Small intestine (tissue), 7 donors: ENCODE measurements around the gene COPB2. TPM values are rescaled to one million over a fixed set of nuclear protein-coding genes. Genes with fewer than 3 reads are reported as not detected.

Experiments used
- DNase-seq, 2 donors: peaks; one replicate each; pipeline versions ENCODE4 v3.0.0 to v3.0.0-alpha.2; 2013
- FAIRE-seq: peaks from 2 replicates; lab custom pipeline; 2012; peaks lifted over from hg19 to GRCh38; lab: Jason Lieb, UNC
- H3K27ac ChIP-seq, 3 donors: one replicate each; pipeline ENCODE4 v1.5.1; 2013; ENCODE audit warnings: low read length in 2 of 3, mild to moderate bottlenecking in 2 of 3, control low read depth in 1 of 3, inconsistent platforms in 1 of 3, low read depth in 1 of 3, moderate library complexity in 1 of 3
- H3K27me3 ChIP-seq, 3 donors: one replicate each; pipeline ENCODE4 v1.6.1; 2013; ENCODE audit warnings: low read length in 3 of 3, inconsistent platforms in 1 of 3; ENCODE audit not compliant: control insufficient read depth in 3 of 3, insufficient read depth in 3 of 3
- H3K36me3 ChIP-seq, 3 donors: one replicate each; pipeline ENCODE4 v1.6.1; 2013; ENCODE audit warnings: low read length in 3 of 3, inconsistent platforms in 1 of 3, low read depth in 1 of 3, mild to moderate bottlenecking in 1 of 3, moderate library complexity in 1 of 3; ENCODE audit not compliant: control insufficient read depth in 3 of 3, insufficient read depth in 2 of 3
- H3K4me1 ChIP-seq, 3 donors: one replicate each; pipeline ENCODE4 v1.6.1; 2013; ENCODE audit warnings: low read length in 2 of 3, inconsistent platforms in 1 of 3, low read depth in 1 of 3, mild to moderate bottlenecking in 1 of 3, moderate library complexity in 1 of 3; ENCODE audit not compliant: control insufficient read depth in 3 of 3, insufficient read depth in 2 of 3
- H3K4me3 ChIP-seq, 3 donors: one replicate each; pipeline ENCODE4 v1.5.1; 2013; ENCODE audit warnings: low read length in 3 of 3, control low read depth in 1 of 3, inconsistent platforms in 1 of 3, low read depth in 1 of 3, mild to moderate bottlenecking in 1 of 3, moderate library complexity in 1 of 3
- H3K9me3 ChIP-seq, 2 donors: one replicate each; pipeline ENCODE4 v1.6.1; 2013; ENCODE audit warnings: low read depth in 1 of 2, low read length in 1 of 2; ENCODE audit not compliant: control insufficient read depth in 2 of 2, insufficient read depth in 1 of 2
- WGBS, 3 donors: extraction: QIAGEN DNeasy Blood & Tissue Kit; methylation state at CpG; one replicate each; pipeline ENCODE4 v1.1.7; 2013; 5-methylcytosine and 5-hydroxymethylcytosine counted together
- polyA plus RNA-seq, 4 donors: library from polyadenylated mRNA; stranded (reverse) in 3 of 4; unstranded in 1 of 4; fragments of 200-250 nt in 3 of 4; fragments of 120-200 nt in 1 of 4; gene quantifications; one replicate each; pipeline versions ENCODE4 v1.2.1 to v1.2.3, GENCODE V29; 2013
- donor health status: healthy with polysubstance abuse.
- donor health status: control.
- donor health status: control.
- donor health status: Bipolar disorder and iron deficiency.
- donor health status: healthy.

The COPB2 gene
- polyA plus RNA-seq, 4 donors = 53.5 to 128 (median 67.5) TPM

DNA sequence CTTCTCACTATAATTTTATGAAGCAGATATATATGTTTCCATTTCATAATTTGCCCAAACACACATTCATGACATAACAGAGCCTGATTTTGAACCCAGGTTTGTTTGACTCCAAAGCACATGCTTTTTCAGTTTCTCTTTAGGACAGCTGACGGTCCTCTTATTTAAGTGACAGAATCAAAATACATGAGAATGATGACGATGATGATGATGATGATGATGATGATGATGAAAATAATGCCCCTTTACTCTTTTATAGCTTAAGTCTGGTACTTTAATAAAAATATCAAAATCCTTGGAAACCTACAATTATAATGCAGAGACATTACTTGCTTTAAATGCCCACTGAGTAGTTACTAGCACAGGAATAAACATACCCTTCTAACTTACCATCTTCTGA, 15.3 kb downstream of the COPB2 start:
- Histone ChIP-seq H3K27ac (no peak overlapping the region), H3K27me3 (no peaks in the 10 kb centered on the region), H3K36me3 (peaks cover 17 to 28% (median 19%) of the 10 kb centered on the region in 3 donors), H3K4me3 (no peak overlapping the region), H3K9me3 (no peaks in the 10 kb centered on the region), H3K4me1 (no peaks in the 10 kb centered on the region)
- DNase-seq = no peak
- 79 to 94% (median 92%) methylated on average over 2 of the region's 2 CpGs for WGBS, 3 donors
- no peak for FAIRE-seq

DNA sequence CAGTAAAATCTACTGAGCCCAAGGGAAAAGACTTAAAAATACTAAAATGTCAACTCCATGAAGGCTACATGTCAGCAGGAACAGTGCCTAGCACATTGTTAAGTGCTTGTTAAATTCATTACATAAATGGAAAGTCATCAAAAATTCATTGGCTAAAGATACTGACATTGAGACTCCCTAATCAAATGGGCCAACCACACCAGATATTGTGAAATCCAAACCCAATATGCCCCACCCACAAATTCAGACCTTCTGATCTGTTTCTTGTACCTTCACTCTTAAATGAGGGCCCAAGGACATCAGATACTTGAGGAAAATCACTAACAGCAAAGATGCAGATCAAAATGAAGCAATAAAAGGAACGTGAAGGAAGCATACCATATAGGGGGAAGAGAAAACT, 24.9 kb downstream of the COPB2 start:
- H3K4me3 ChIP-seq = no peak overlapping the region
- no peaks in the 10 kb centered on the region for H3K4me1 ChIP-seq
- no peak overlapping the region for H3K27ac ChIP-seq
- FAIRE-seq (no peak), DNase-seq (no peak)
- no peaks in the 10 kb centered on the region for H3K27me3 ChIP-seq
- no peaks in the 10 kb centered on the region for H3K9me3 ChIP-seq
- WGBS, 3 donors = 87 to 90% (median 87%) methylated on average over 1 of the region's 1 CpG
- H3K36me3 ChIP-seq = peaks cover 21 to 41% (median 24%) of the 10 kb centered on the region in 3 donors

DNA sequence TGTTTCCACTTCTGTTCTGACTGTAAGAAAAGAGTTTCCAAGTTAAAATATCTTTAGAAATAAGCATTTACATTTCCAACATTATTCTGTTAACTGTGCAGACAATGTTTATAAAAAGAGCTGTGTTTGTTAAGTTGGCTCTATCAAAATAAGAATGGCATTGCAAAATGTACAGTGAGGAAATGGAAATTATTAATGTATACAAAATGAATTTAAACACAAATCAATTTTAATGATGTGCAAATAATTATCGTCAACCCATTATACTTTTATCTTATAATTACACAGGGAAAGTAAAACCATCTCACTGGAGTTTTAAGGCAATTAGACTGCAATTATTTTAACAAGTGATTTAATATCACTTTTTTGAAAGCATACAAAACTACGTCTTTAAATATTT, 28.2 kb downstream of the COPB2 start:
- Histone ChIP-seq H3K27me3 (no peaks in the 10 kb centered on the region), H3K4me1 (no peaks in the 10 kb centered on the region), H3K27ac (no peak overlapping the region), H3K4me3 (no peak overlapping the region), H3K9me3 (no peaks in the 10 kb centered on the region), H3K36me3 (peaks cover 24 to 42% (median 27%) of the 10 kb centered on the region in 3 donors)
- FAIRE-seq = no peak
- WGBS, 3 donors = 82 to 87% (median 85%) methylated on average over 2 of the region's 2 CpGs
- no peak for DNase-seq

DNA sequence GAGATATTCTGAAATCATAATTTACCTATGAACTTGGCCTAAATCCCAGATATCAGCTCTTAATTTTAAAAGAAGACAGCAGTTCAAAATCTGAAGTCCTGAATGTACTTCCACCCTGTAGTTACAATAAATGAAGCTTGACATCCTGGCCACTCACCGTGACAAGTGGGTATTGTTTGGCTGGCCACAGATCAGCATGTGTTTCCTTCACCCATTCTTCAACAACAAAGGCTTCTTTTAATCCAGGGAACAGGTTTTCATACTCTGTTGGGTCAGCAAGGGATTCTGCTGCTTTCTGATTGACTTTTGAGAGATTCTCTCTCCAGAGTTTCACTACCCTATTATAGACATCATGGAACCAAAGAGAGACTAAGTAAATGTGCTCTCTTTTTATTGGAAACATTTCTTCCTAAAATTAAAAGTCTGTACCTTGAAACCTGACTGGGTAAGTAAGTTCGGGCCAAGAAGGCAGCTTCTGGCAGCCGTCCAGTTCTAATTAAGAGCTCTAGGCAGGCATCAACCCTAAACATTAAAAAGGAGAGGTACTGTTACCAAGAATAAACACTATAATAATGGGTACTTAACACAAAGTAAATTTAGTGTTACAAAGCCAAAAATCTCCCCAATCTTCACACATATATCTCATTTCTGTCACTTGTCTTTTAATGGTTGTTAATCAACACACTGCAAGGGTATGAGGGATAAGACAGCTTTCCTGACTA, 30.4 kb downstream of the COPB2 start:
- 72 to 79% (median 73%) methylated on average over 3 of the region's 3 CpGs for WGBS, 3 donors
- Histone ChIP-seq H3K27me3 (no peaks in the 10 kb centered on the region), H3K27ac (no peak overlapping the region), H3K4me1 (no peaks in the 10 kb centered on the region), H3K4me3 (no peak overlapping the region), H3K9me3 (no peaks in the 10 kb centered on the region), H3K36me3 (peaks cover 26 to 40% (median 39%) of the 10 kb centered on the region in 3 donors)
- DNase-seq = no peak
- no peak for FAIRE-seq

DNA sequence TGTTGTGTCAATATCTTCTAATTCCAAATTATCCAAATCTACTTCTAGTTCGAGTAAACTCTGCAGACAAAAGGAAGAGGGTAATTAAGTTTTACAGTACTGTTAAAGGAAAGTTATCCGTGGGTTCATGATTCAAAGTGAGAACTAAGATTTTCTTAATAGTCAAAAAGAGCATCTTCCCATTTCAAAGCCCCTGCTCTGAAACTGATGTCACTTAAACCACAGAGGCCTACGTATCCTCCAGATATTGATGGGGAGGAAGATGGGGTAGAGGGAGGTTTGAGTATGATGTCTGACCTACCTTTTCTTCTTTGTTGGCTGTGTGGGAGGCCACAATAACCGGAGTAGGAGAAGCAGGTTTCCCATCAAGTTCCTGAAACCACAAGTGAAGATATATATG, 31.5 kb downstream of the COPB2 start:
- no peaks in the 10 kb centered on the region for H3K4me1 ChIP-seq
- H3K36me3 ChIP-seq = peaks cover 23 to 37% (median 37%) of the 10 kb centered on the region in 3 donors
- FAIRE-seq = no peak
- H3K4me3 ChIP-seq = no peak overlapping the region
- H3K27me3 ChIP-seq = no peaks in the 10 kb centered on the region
- H3K27ac ChIP-seq = no peak overlapping the region
- DNase-seq = no peak
- WGBS, 3 donors = 62 to 68% (median 64%) methylated on average over 4 of the region's 4 CpGs
- H3K9me3 ChIP-seq = no peaks in the 10 kb centered on the region

DNA sequence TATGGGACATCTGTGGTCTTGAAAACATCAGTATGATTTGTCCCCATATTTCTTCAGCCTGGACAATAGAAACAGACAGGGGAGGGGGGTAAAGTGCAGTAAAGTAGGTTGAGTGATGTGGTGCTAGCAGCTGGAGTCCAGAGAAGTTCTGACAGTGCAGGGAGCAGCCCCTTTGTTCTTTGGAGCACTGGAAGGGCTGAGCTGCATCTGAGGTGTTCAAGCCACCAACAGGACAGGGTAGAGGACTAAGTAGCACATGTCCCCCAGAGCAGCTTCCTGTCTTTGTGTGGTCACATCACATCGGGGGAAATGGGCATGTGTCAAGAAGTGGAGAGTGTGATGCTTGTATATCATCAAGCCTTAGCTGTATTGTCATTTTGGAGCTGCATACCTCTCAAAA, 33.6 kb downstream of the COPB2 start:
- DNase-seq (no peak), FAIRE-seq (no peak)
- Histone ChIP-seq H3K4me3 (no peak overlapping the region), H3K27me3 (no peaks in the 10 kb centered on the region), H3K27ac (no peak overlapping the region), H3K9me3 (no peaks in the 10 kb centered on the region), H3K4me1 (no peaks in the 10 kb centered on the region), H3K36me3 (peaks cover 24 to 40% (median 35%) of the 10 kb centered on the region in 3 donors)
- 50 to 55% (median 54%) methylated on average over 1 of the region's 1 CpG for WGBS, 3 donors

DNA sequence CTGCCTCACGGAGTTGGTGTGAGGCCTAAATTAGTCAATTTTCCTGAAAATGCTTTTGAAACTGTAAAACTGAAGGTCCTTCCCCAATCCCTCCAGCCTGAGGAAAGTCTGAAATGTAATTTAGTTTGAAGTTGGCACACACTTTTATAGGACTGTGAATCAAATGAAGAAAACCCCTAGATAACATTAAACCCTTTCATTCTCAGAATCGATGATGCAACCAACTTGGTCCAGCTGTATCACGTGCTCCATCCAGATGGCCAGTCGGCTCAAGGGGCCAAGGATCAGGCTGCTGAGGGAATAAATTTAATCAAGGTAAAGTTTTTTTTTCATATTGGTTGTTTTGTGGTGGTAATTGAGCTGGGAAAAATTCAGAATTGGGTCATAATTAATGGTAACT, 34.0 kb downstream of the COPB2 start:
- Histone ChIP-seq H3K4me3 (no peak overlapping the region), H3K9me3 (no peaks in the 10 kb centered on the region), H3K4me1 (no peaks in the 10 kb centered on the region), H3K36me3 (peaks cover 25 to 39% (median 36%) of the 10 kb centered on the region in 3 donors), H3K27me3 (no peaks in the 10 kb centered on the region), H3K27ac (no peak overlapping the region)
- FAIRE-seq (no peak), DNase-seq (no peak)
- WGBS, 3 donors = 69 to 76% (median 75%) methylated on average over 4 of the region's 4 CpGs

DNA sequence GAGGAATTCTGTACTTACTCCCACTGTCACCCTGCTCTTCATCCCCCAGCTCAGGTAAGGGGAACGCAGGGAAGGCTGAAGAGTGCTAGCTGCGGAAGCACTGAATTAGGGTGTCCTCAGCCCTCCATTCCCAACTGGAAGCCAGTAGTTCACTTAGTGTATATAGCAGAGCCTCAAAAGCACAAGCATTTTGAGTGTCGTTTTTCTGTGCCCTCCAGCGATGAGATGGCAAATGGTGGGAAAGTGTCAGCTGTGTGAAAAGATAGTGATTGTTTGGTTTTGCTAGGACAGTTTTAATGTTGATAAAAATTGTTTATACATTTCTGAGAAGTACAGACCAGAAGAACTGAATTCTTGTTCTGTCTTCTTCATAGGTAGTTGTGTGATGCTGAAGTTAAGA, 34.8 kb downstream of the COPB2 start:
- Histone ChIP-seq H3K4me1 (no peaks in the 10 kb centered on the region), H3K4me3 (no peak overlapping the region), H3K36me3 (peaks cover 27 to 42% (median 34%) of the 10 kb centered on the region in 3 donors), H3K27ac (no peak overlapping the region), H3K9me3 (no peaks in the 10 kb centered on the region), H3K27me3 (no peaks in the 10 kb centered on the region)
- no peak for DNase-seq
- FAIRE-seq = no peak
- WGBS, 3 donors = 90 to 97% (median 95%) methylated on average over 4 of the region's 4 CpGs
